Activated CD4-positive, alpha-beta T cell treated with anti-CD3 and anti-CD28 coated beads for 24 hours (primary cell): ENCODE data around the gene EML1.

Experiments
- DNase-seq, 2 donors: peaks; one replicate each; pipeline ENCODE4 v3.0.0-alpha.2; 2020; ENCODE audit warnings: low read depth in 2 of 2

The EML1 gene

DNA sequence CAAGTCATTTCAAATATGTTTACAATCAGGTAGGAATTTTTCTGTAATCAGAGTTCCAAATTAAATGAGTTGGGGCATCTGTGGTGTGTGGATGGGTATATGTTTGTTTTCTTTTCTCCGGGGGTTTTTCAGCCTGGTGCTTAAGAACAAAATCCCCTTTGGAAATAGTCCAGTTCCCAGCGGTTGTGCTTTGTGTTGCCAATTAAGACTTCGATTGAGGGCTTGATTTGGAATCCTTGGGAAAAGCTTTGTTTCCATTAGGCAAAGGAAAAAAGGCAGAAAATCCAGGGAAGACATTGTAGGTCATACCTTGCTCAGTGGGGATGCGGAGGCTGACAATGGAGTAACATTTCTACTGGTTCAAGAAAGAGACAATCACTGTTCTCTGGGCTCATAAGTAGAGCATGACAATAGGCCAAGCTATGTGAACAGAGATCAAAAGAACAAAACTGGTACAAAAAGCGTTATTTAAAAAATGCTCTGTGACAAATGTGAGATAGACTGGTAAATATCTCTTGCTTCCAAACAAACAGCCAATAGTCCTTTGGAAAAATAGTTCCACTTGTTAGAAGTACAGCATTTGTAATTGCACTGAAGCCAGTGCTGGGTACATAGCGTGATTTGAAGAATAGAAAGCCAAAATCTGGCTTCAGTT, 79.7 kb downstream of the EML1 start:
- DNase-seq, result no peak

DNA sequence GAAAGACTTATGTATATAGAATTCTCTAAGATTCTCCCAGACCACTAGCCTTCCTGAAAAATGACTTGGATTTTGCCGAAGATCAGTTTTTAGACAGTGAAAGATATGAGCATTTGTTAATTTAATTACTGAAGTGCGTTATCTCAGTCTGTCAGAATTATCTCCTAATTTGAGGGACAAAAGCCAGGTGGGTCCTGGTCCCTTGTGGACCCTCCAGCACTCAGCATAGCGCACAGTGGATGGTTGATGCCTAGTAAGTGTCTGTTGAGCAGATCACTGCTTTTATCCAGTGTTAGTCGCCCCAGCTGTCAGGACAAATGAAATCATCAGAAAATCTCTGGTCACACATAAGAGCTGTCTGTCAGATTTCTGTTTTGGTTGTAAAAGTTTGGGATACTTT, 80.4 kb downstream of the EML1 start:
- no peak for DNase-seq

DNA sequence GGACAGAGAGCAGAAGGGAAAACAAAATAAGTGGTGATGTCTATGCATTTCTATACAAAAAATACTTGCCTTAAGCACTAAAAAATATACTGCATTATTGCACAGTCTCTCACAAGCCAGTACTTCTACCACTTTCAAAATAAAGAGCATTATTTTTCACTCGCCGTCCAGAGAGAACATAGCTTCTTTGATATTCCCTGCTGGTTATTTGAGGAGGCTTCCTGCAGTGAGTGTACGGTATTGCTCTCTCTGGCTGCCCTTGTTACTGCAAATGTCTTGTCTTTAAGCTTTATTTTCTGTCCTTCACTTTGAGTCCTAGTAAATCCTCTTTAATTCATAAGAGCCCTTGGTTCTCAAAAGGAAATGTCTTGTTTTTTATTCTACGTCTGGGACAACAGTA, 81.1 kb downstream of the EML1 start:
- DNase-seq, result no peak

DNA sequence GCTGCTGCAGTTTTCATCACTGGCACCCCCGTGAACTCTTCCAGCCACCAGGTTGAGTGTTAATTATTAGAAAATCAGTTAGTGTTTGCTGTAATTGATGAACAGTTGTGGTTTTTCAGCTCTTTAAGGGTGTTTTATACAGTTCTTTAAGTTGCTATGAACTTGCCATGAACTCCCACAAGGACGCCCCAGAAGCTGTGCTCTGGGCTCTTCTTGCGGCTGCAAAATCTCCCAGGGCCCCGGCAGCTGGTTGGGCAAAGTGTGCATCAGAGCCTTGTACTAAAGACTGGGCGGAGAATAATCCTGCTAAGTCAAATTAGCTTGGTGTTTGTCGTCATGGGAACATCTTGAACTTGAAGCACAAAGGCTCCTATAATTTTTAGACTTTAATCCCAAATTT, 82.2 kb downstream of the EML1 start:
- no peak for DNase-seq

DNA sequence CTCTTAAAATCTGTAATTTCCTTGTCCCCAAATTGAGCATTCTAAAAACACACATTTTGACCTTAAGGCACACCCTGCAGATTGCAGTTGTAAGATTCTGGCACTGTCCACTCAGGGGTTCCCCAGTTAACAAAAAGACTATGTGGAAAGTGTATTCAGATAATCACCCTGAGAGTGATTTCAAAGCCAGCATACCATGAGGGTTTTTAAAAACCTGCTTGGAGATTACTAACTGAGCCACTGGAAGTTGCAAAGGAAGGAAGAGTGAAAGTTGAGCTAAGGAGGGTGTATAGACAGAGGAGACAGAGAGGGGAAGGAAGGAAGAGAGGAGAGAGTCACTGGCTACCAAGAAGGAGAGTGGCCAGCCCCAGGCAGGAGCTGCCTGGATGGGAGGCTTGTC, 82.6 kb downstream of the EML1 start:
- DNase-seq, result no peak

DNA sequence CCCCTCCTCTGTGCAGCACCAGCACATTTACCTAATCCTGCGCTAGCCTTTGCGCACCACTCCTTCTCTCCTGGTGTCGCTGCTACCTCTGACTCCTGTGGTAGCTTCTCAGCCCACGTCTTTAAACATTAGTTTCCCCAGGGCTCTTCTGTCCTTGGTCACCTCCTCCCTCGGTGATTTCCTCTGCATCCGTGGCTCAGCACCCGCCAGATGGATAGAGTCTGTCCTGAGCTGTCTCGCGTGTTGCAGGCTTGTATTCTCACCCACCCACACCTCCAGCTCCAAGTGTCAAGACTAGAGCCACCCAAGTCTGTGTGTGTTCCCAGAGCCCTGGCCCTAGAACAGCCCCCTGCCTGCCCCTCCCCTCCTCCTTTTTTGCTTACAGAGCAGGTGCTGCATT, 83.2 kb downstream of the EML1 start:
- DNase-seq, result no peak

DNA sequence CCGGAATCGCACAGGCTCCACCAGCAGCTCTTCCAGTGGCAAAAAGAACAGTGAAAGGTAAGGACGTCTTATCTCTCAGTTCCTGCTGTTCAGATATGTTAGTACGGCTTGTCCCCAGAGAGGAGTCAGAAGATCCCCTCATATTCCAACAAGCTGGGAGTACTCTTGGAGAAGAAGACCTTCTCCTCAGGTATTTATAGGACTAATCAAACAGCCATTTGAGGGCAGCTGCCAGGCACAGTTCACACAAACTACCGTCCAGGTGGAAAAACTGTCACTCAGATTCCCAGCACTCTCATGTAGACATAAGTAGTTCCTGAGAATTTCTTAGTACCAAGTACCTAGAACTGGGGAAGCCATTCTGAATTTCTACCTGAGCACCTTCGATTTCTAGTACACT, 85.3 kb downstream of the EML1 start:
- DNase-seq, result no peak

DNA sequence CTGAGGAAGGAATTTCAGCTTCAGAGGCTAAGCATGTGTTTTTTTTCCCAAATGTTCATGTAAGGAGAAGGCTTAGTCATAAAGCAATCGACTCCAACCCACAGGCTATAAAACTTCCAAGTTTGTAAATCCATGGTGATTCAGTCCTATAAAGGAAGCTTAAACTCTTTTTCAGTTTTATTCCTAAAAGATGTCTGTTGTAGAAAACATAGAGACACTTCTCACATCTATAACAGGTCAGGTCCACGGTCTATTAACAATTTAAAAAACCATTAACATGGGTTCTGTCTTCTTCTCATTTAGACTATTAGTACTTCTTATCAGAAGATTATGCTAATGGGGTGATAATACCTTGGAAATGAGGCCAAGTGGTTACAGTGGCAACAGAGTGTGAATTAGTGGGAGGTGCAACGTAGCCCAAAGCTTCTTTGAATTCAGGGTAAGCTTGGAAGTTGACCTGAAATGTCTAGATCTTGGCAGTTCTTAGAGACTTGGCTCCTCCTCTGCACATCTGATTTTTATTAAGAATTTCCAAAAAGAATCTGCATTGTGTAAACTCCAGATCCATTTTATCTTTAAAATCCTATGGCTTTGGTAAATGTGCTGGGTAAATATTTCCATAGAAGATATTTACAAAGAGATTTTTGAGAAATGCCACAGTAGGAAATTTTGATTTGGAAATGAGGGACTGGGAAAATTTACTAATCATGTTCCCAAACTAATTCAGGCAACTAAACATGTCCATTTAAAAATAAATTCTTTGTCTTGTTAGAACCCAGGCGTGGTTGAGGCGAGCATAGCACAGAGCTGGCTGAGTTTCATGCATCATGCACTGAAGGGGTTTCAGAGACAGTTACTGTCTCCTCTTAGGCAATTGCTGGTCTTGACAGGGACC, 86.4 kb downstream of the EML1 start:
- DNase-seq, result no peak

DNA sequence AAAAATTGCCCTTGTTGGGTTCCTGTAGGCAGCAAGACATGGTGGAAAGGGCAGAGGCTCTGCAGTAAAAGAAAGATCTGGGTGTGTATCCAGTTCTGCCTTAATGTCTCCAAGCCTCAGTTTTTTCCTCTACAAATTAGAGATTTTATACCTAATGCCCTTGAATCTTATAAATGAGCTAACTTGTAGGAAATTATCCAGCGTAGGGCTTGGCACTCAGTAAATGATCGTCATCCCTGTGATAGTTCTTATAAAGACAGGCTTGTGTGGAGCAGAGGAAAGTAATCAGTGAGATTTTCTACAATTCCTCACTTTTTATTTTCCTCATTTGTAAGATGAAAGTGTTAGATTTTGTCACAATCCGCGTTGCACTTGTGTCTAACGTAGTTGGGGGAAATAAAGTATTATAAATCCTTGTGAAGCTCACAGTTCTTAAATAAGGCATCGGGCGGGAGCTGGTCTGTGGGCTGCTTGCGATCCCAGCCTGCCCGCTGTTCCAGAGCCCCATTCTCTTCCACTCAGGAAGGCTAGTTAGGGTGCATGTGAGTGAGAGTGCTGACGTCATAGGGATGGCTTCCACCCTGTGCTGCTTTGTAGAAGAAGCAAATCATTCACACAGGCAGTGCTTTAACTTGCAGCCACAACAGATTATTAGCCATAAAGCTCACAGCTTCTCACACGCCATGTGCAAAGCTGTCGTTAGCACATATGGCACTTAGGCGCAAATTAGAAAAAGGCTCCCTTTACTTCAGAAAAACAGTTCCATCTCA, 87.6 kb downstream of the EML1 start:
- no peak for DNase-seq

DNA sequence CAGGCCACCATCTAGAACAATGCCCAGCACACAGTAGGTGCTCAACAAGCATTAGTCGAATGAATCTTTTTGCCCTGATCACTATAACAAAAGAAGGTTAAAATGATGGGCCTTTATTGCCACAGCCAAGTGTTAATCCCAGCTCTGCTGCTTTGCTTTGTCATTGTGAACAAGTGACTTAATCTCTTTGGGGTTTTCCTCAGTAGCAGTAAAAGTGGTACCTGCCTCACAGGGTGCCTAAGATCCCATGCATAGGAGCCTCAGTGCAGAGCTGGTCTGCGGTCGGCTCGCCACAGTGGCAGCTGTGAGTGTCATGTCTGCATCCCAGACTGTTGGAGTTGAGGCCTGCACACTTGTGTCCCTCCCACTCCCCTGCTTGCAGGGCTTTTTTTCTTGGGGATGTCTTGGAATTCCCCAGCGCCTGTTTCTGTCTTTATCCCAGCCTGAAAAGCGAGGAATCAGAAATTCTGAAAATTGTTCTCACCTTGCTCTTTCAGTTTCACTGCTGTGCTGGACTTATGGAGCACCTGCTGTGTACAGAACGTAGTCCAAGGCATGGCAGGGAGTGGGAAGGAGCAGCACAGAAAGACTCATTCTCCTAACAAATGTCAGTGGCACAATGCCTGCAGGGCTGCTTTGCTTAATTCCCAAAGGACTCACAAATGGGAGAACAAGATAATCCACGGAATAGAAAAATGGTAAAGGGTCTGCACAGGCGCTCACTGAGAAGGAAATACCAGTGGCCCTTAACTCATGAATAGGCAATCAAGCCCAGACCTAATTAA, 90.8 kb downstream of the EML1 start:
- no peak for DNase-seq

DNA sequence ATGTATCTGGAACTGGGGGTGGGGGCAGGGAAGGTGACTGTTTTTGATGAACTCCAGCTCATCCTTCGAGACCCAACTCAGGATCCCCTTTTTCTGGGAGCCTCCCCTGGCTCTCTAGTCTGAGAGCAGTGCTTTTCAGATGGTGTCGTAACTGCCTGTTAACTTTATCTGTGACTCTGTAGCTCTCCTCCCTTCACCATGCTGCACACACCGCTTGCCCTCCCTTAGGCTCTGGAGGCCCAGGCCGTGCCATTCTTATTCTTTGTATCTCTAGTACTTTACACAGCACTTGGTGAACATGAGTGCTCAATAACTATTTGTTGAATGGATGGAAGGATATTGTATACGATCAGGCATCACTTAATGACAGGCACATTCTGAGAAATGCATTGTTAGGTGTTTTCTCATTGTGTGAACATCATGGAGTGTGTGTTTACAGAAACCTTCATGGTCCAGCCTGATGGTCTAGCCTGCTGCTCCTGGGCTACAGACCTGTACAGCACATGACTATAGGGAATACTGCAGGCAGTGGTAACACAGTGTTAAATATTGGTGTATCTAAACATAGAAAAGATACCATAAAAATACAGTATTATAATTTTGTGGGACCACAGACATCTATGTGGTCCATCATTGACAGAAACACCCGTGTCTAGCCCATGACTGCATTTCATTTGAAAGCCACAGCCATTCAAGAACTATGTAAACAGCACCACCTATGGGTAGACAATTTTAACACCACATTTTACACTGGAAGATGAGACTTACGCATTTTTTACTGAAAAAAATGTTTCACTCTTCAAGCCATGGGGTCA, 91.8 kb downstream of the EML1 start:
- peak in 1 of 2 donors; percentile 22 for DNase-seq

DNA sequence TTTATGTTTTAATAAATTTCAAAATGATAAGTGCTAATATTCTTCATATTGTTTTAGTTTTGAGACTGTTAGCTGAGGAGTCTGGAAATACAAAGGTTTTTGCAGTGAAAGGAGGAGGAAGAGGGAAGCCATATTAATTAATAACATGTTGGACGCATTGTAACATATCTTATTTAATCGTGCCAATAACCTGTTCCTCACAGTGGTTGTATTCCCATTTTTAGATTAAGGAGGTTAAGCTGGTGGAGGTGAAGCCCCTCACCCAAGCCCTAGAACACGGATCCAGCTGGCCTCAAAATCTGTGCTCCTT, 92.4 kb downstream of the EML1 start:
- no peak for DNase-seq

DNA sequence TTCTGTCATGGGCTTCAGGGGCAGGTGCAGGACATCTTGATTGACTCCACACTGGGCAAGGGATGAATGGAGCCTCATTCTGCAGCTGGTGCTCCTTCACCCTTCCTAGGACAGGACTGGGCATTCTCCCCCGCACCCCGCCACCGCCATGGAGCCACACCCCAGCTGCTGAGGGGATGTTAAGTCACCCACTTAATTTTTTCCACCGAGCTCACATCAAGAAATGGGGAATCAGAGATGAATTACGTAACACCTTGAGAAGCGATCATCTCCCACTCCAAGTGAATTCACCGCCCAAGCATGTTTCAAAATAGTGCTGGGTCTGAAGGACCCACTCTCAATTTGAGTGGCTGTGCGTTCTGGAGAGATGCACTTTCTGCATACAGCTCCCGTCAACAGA, 94.2 kb downstream of the EML1 start:
- DNase-seq, result no peak

DNA sequence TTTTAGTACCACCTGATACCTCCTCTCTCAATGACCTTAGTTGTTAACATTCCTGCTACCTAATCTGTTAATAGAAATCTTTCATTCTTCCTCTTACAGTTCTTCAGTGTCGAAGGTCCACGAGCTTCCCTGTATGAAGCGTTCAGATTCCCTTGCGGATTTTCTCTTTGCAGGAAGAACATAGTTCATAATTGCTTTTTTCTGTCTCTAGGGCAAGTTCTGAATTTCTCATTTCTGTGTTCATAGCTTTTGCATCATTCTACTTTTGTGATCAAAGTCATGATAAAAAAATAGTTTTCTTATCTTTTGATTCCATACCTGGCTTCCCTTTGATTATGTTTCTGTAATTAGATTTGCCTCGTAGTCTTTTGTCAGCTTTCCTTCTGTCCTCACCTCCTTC, 94.9 kb downstream of the EML1 start:
- no peak for DNase-seq

DNA sequence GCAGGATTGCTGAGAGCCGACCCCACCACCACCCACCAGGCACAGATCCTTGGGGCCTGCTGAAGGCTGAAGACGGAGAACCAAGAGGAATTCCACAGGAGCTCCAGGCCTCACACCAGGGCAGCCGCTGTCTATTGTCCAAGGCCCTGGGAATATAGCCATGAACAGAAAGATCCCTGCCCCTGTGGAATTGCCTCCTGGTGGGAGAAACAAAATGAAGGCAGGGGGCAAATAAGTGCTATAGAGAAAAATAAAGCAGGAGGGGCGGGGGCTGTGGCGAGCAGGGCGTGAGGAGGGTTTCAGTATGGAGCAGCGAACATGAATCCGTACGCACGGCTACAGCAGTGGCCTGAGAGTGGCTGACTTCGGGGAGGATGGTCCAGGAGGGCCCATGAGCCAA, 96.1 kb downstream of the EML1 start:
- DNase-seq, result no peak

DNA sequence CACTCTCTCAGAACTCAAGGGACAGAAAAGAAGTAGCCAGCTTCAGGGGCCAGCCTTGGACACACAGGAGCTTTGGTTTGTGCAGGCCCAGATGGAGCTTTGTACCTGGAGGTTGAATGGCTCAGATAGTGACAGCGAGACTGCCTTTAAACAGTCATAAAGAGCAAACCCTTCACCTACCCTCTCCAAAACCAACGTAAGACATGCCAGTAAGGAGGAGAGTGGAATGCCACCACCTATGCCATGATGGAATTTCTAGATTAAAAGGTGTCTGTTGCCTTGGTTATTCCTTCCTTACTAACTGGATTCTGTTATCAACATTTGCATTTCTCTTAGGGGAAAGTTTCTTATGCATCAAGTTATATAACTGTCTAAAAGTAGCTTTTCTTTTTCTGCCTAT, 98.1 kb downstream of the EML1 start:
- DNase-seq, result no peak

DNA sequence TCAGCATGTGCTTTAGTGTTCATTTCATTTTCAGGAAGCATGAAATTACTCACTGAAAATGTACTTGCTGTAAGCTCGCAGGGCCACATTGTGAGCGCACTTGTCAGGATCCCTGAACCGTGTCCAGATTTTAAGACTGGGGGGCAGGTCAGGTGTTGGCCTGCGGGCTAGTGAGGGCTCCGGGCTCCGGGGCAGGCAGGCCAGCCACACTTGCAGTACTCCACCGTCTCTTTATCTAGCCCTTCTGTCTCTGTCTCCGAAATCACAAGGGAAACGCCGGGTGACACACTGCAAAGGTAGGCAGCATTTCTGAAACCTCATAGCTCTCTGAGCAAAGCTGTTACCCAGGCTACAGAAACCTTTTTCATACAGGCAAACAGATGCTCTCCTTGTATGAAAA, 98.7 kb downstream of the EML1 start:
- DNase-seq, result no peak

DNA sequence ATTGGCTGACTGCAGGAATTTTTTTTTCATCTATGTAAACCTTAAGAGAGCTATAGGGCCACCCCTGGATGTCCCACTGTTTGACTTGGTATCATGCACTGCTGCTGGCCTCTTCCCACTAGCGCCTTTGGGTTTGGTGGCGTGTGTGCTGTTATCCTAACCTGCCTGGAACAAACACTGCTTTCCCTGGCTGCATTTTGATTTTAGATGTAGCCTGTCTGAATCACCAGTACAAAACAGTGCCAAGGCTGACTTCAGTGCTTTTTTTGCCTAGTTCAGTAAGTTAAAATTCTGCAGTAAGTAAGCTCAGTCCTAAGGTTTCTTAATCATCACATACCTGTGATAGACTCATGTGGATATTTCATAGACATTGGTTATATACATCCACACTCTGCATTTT, 99.2 kb downstream of the EML1 start:
- DNase-seq, result no peak

DNA sequence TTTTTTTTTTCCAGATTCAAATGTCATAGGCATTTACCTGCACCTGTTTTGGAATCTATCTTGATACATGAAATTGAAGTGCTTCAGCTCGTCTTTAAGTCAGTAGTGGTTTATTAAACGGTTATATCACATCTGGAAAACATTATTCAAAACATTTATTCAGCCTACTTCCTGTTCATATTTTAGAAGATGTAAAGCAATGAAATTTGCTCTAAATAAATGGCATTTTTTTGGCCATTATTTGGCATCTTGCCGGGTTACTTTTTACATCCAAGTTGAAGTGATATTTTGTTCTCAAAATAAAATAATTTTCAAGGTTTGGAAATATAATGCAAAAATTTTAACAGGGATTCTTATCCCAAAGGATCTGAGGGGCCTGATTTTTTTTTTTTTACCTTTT, 103.1 kb downstream of the EML1 start:
- DNase-seq, result no peak

DNA sequence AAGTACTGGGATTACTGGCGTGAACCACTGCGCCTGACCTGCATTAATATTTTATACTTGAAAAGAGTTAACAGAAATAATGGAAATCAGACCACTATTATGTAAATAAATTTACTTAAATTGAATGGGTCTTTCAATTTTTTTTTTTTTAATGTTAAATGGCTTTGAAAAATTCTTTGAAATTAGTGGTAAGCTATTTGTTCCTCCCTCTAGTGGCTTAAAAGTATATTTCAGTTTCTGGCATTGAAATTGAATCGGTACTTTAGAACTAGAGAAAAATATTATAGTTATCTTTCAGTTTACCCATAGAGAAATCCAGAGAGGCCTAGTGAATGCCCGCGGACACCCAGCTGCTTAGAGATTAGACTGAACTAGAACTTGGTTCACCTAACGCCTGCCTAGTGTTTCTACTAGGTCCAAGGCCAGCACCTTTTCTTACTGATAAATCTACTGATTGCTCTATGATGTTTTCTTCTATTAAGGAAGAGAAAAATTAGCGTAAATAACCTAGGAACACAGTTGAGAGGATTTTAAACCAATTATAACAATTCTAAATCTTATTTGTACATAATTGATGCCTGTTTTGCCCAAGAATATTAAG, 106.5 kb downstream of the EML1 start:
- no peak for DNase-seq

DNA sequence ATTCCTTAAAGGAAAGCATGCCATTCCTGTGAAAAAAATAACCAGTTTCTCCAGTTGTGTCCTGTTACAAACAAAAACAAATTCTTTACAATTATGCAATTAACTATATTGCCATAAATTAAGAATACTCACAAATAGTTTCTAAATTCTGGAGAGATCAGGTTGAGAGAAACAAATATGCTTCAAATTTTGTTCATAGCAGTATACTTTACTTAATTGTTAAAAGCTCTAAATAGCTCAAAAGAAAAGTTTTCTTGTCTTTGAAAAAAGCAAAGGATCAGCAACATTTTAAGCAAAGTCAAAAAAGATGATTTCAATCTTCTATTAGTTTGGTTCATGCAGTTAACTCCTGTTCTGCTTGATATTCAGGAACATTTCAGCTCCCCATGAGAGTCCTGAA, 109.7 kb downstream of the EML1 start:
- no peak for DNase-seq
